Natural killer cell (primary cell): Measurements from ENCODE around the gene LYPD5. TPM values are rescaled to one million over a fixed set of nuclear protein-coding genes. Genes with fewer than 3 reads are reported as not detected.
A peak's percentile ranks its signal among the peaks of the same experiment; 100 is the strongest.

Experiments used
- ATAC-seq, 3 donors: fragments of 150-1000 bp in 2 of 3; fragments of 200-7000 bp in 1 of 3; cut with Tn5 transposase; 1 replicate in 1 of 3; 2 replicates in 2 of 3; pipeline ENCODE4 v1.10.0; 2021; ENCODE audit warnings: mild to moderate bottlenecking in 2 of 3, moderate library complexity in 2 of 3
- DNase-seq, 2 donors: peaks; one replicate each; pipeline versions ENCODE4 v3.0.0 to v3.0.0-alpha.2; 2013 to 2021; ENCODE audit warnings: mixed read lengths in 1 of 2
- H3K27ac ChIP-seq: one replicate; pipeline ENCODE4 v1.5.1; 2013; ENCODE audit warnings: mild to moderate bottlenecking, low read length
- H3K27me3 ChIP-seq: one replicate; pipeline ENCODE4 v1.6.1; 2013; ENCODE audit warnings: low read length; ENCODE audit not compliant: control insufficient read depth, insufficient read depth
- H3K36me3 ChIP-seq: one replicate; pipeline ENCODE4 v1.6.1; 2013; ENCODE audit warnings: low read length; ENCODE audit not compliant: control insufficient read depth, insufficient read depth
- H3K4me1 ChIP-seq: one replicate; pipeline ENCODE4 v1.6.1; 2013; ENCODE audit warnings: low read length; ENCODE audit not compliant: control insufficient read depth, insufficient read depth
- H3K4me3 ChIP-seq: one replicate; pipeline ENCODE4 v1.5.1; 2013; ENCODE audit warnings: low read length
- H3K9me3 ChIP-seq: one replicate; pipeline ENCODE4 v1.6.1; 2013; ENCODE audit warnings: low read length; ENCODE audit not compliant: control insufficient read depth, insufficient read depth
- H3K27ac Mint-ChIP-seq, 2 donors: one replicate each; pipeline ENCODE4 v1.8.0; 2022; ENCODE audit warnings: mild to moderate bottlenecking in 2 of 2, mixed read lengths in 2 of 2, moderate library complexity in 1 of 2
- H3K27me3 Mint-ChIP-seq, 2 donors: one replicate each; pipeline ENCODE4 v1.8.0; 2022; ENCODE audit warnings: low read depth in 2 of 2, mixed read lengths in 2 of 2
- H3K36me3 Mint-ChIP-seq: one replicate; pipeline ENCODE4 v1.8.0; 2022; ENCODE audit warnings: mixed read lengths
- H3K4me1 Mint-ChIP-seq, 2 donors: one replicate each; pipeline ENCODE4 v1.8.0; 2022; ENCODE audit warnings: mixed read lengths in 2 of 2
- H3K4me3 Mint-ChIP-seq: one replicate; pipeline ENCODE4 v1.8.0; 2022; ENCODE audit warnings: mild to moderate bottlenecking, moderate library complexity, mixed read lengths
- H3K9me3 Mint-ChIP-seq, 2 donors: one replicate each; pipeline ENCODE4 v1.8.0; 2022; ENCODE audit warnings: mixed read lengths in 2 of 2
- WGBS: methylation state at CpG from one replicate; pipeline ENCODE4 v1.1.7; 2013; ENCODE audit warnings: missing lambda C conversion rate; ENCODE audit not compliant: insufficient coverage; 5-methylcytosine and 5-hydroxymethylcytosine counted together
- intact Hi-C: fragments of 100-400 bp; cut with micrococcal nuclease; formaldehyde crosslinking; loops from one replicate; pipeline ENCODE4 v1.14.2; 2022
- total RNA-seq, 4 donors: library from RNA; stranded (reverse); fragments of 120-200 nt in 1 of 4; gene quantifications; one replicate each; pipeline versions ENCODE4 v1.2.3 to v1.2.4, GENCODE V29; 2013 to 2022
- TF ChIP-seq, protein P1 (sequence below): fragments of 200-600 bp; IDR thresholded peaks from one replicate; pipeline ENCODE4 v1.8.0; 2022; ENCODE audit warnings: antibody characterized with exemption

Gene LYPD5
- total RNA-seq, 3 donors from 2014 or later (not counting 1 experiment from before 2014, with no cell fraction given) = not detected

DNA sequence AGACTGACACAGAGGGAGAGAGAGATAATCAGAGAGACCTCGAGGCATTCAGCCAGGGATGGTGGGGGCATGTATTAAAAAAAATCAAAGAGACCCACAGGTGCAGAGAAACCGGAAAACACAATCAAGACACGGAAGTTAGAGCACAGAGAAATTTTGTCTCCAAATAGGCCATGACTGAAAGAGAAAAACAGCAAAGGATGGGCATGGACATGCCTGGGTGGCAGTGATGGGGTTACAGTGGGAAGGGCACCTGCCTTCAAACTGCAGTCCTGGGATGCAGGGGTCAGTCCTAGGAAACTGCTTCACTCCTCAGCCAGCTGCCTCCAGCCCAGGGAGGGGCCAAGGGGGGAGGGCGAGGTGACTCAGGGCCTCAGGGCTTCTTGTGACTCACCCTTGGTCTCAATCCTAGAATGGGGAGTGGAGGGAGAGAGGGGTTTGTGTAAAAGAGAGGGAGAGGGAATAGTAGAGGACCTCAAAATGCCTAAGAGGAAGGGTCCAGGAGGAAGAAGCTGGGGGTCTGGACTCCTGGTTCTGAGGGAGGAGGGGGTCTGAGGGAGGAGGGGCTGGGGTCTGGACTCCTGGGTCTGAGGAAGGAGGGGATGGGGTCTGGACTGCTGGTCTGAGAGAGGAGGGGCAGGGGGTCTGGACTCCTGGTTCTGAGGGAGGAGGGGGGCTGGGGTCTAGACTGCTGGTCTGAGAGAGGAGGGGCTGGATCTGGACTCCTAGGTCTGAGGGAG is 17.8 kb downstream of the LYPD5 start:
- Histone ChIP-seq H3K9me3 (no peaks in the 10 kb centered on the region), H3K4me3 (no peak overlapping the region), H3K27me3 (no peaks in the 10 kb centered on the region), H3K27ac (peak overlapping the region; percentile 55), H3K36me3 (no peaks in the 10 kb centered on the region), H3K4me1 (peaks cover 24% of the 10 kb centered on the region)
- Mint-ChIP-seq H3K36me3 (no peaks in the 10 kb centered on the region), H3K4me3 (no peak overlapping the region), H3K27me3 (peaks cover 27 to 35% of the 10 kb centered on the region in 2 donors), H3K27ac (no peak overlapping the region), H3K4me1 (peaks cover 0 to 10% of the 10 kb centered on the region in 2 donors), H3K9me3 (no peaks in the 10 kb centered on the region)
- intact Hi-C loops = no loop called here
- TF ChIP-seq, protein P1, sequence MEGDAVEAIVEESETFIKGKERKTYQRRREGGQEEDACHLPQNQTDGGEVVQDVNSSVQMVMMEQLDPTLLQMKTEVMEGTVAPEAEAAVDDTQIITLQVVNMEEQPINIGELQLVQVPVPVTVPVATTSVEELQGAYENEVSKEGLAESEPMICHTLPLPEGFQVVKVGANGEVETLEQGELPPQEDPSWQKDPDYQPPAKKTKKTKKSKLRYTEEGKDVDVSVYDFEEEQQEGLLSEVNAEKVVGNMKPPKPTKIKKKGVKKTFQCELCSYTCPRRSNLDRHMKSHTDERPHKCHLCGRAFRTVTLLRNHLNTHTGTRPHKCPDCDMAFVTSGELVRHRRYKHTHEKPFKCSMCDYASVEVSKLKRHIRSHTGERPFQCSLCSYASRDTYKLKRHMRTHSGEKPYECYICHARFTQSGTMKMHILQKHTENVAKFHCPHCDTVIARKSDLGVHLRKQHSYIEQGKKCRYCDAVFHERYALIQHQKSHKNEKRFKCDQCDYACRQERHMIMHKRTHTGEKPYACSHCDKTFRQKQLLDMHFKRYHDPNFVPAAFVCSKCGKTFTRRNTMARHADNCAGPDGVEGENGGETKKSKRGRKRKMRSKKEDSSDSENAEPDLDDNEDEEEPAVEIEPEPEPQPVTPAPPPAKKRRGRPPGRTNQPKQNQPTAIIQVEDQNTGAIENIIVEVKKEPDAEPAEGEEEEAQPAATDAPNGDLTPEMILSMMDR = no peak
- peak in 1 of 2 donors; percentile 63 for DNase-seq
- WGBS = 63% methylated on average over 4 of the region's 4 CpGs
- no peak for ATAC-seq

DNA sequence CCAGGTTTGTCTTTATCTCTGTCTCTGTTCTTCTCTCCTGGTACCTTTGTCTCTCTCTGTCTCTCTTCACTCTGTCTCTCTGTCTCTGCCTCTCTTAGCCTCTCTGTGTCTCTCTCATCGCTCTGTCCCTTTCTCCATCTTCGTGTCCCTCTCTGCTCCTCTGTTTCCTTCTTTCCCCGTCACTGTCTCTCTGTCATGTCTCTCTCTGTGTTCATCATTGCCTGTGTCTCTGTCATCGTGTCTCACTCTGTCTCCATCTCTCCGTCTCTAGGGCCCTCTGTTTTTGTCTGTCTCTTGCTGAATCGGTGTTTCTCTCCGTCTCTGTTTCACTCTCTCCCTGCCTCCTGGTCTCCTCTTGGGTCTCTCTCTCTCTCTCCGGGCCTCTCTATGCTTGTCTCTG is 18.6 kb downstream of the LYPD5 start:
- H3K27me3 ChIP-seq = no peaks in the 10 kb centered on the region
- Mint-ChIP-seq H3K36me3 (no peaks in the 10 kb centered on the region), H3K27me3 (peaks cover 32 to 33% of the 10 kb centered on the region in 2 donors), H3K9me3 (no peaks in the 10 kb centered on the region), H3K27ac (no peak overlapping the region), H3K4me1 (peaks cover 0 to 15% of the 10 kb centered on the region in 2 donors), H3K4me3 (no peak overlapping the region)
- H3K9me3 ChIP-seq = no peaks in the 10 kb centered on the region
- TF ChIP-seq, protein P1 = no peak
- WGBS = 90% methylated on average over 8 of the region's 8 CpGs
- no peak overlapping the region for H3K4me3 ChIP-seq
- no peak for ATAC-seq
- intact Hi-C loops = no loop called here
- peaks cover 32% of the 10 kb centered on the region for H3K4me1 ChIP-seq
- DNase-seq = no peak
- H3K27ac ChIP-seq = peak overlapping the region; percentile 55
- H3K36me3 ChIP-seq = no peaks in the 10 kb centered on the region

DNA sequence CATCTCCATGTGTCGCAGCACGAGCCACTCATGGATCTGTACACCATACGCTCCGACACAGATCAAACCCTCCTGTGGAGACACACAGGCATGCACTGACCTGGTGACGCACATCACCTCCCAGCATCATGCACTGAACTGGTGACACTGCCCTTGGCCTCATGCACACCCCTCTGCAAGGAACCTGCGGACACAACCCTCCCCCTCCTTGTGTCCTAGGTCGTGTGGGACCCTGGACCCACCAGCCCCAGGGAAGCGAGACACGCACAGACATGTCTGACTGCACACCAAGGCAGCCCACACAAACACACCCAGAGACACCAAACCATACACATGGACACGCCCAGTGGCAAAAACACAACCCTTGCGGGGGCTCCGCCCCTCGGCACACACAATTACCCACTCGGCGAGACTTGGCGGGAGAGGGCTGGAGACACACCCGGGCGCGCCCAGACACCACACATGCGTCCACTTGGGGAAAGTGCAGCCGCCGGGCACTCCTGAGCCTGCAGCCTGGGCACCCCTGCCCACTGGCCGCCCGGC is 19.5 kb downstream of the LYPD5 start:
- no peaks in the 10 kb centered on the region for H3K36me3 Mint-ChIP-seq
- H3K4me1 Mint-ChIP-seq = peaks cover 0 to 21% of the 10 kb centered on the region in 2 donors
- DNase-seq = peak in 1 of 2 donors; percentile 41
- peaks cover 37 to 40% of the 10 kb centered on the region in 2 donors for H3K27me3 Mint-ChIP-seq
- no peak overlapping the region for H3K4me3 Mint-ChIP-seq
- peak overlapping the region; percentile 23 for H3K27ac ChIP-seq
- H3K27me3 ChIP-seq = no peaks in the 10 kb centered on the region
- no peak overlapping the region for H3K27ac Mint-ChIP-seq
- no peaks in the 10 kb centered on the region for H3K9me3 Mint-ChIP-seq
- H3K4me3 ChIP-seq = peak overlapping the region; percentile 23
- H3K9me3 ChIP-seq = no peaks in the 10 kb centered on the region
- no peaks in the 10 kb centered on the region for H3K36me3 ChIP-seq
- TF ChIP-seq, protein P1 = no peak
- 85% methylated on average over 24 of the region's 24 CpGs for WGBS
- no peak for ATAC-seq
- intact Hi-C loops = no loop called here
- peaks cover 40% of the 10 kb centered on the region for H3K4me1 ChIP-seq
